GM21390 (cell line): ENCODE data around the gene CTLA4.
"Not testable (repeated sequence)": the region's sequence is repeated elsewhere in the genome, so short reads cannot be mapped to it uniquely, and the experiment has no call there.

Source experiments
- ATAC-seq: cut with Tn5 transposase; IDR thresholded peaks from one replicate; pipeline ENCODE4 v1.9.1; 2021; ENCODE audit not compliant: unreplicated experiment

Gene CTLA4

GRCh38 chr2:203855274-203855673, 12.3 kb upstream of the CTLA4 start:
- no peak for ATAC-seq

- ATAC-seq, result no peak
Measured at GRCh38 chr2:203857656-203858055, 9.9 kb upstream of the CTLA4 start.

- ATAC-seq, result no peak
Measured at GRCh38 chr2:203858176-203858575, 9.4 kb upstream of the CTLA4 start.

- ATAC-seq, result no peak
Measured at GRCh38 chr2:203859030-203859789, 8.4 kb upstream of the CTLA4 start.

- no peak for ATAC-seq
Measured at GRCh38 chr2:203861197-203861596, 6.4 kb upstream of the CTLA4 start.

- ATAC-seq, result no peak
Measured at GRCh38 chr2:203861607-203862006, 6.0 kb upstream of the CTLA4 start.

GRCh38 chr2:203869223-203870042, 1.9 kb downstream of the CTLA4 start:
- no peak for ATAC-seq

- ATAC-seq, result no peak
Measured at GRCh38 chr2:203870481-203870880, 2.9 kb downstream of the CTLA4 start.

- no peak for ATAC-seq
Measured at GRCh38 chr2:203870941-203871340, 3.4 kb downstream of the CTLA4 start.

- peak; percentile 94 for ATAC-seq
Measured at GRCh38 chr2:203871371-203871983, 3.9 kb downstream of the CTLA4 start.

GRCh38 chr2:203873461-203873860, 5.9 kb downstream of the CTLA4 start:
- ATAC-seq, result no peak

GRCh38 chr2:203873921-203874631, 6.5 kb downstream of the CTLA4 start:
- ATAC-seq, result no peak

GRCh38 chr2:203875471-203875870, 7.9 kb downstream of the CTLA4 start:
- no peak for ATAC-seq

- no peak for ATAC-seq
Measured at GRCh38 chr2:203876328-203876727, 8.8 kb downstream of the CTLA4 start.

GRCh38 chr2:203878063-203878462, 10.5 kb downstream of the CTLA4 start:
- no peak for ATAC-seq

- no peak for ATAC-seq
Measured at GRCh38 chr2:203880557-203881125, 13.1 kb downstream of the CTLA4 start.

- ATAC-seq, result not testable (repeated sequence)
Measured at GRCh38 chr2:203881185-203881584, 13.6 kb downstream of the CTLA4 start.

GRCh38 chr2:203882551-203882950, 15.0 kb downstream of the CTLA4 start:
- no peak for ATAC-seq

GRCh38 chr2:203886661-203887151, 19.1 kb downstream of the CTLA4 start:
- no peak for ATAC-seq

- no peak for ATAC-seq
Measured at GRCh38 chr2:203887677-203888076, 20.1 kb downstream of the CTLA4 start.

- no peak for ATAC-seq
Measured at GRCh38 chr2:203889542-203889941, 22.0 kb downstream of the CTLA4 start.
